ENCODE data around the gene RUNX2. TPM values are rescaled to one million over a fixed set of nuclear protein-coding genes. Genes with fewer than 3 reads are reported as not detected.

Gene RUNX2
- total and polyA plus RNA-seq, 8 donors = 0.09 to 3.8 (median 0.35) TPM

DNA sequence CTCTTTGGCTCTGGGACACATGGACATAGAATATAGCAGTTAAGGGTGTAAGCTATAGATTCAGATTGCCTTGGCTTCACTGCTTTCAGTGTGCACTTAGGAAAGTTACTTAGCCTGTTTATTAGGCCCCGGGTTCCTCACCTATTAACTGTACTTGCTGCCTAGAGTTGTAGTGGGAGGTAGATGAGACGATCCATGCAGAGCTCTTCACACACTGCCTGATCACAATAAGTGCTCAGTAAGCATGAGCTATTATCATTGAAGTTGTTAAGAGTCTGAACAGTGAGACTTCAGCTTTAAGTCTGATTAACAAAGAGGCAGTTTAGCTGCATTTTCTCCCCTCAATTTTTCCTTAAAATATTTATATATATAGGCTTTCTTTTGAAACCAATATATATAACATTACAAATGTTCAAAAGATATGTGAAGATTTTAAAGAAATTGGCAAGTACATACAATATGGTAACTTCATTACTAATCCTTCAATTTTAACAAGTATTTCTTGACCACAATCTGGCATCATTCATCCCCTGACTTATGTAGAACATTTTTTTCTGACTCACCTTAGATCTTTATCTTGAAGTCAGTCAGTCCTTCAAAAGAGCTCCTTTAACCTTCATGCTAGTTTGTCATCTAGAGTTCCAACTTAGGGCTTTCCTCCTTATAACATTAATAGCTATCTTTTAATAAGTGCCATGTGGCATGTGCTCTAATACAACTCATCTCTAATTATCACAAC, 70.1 kb downstream of the RUNX2 start:
- FAIRE-seq = no peak
- no peak for ATAC-seq
- no peaks in the 10 kb centered on the region for H3K36me3 ChIP-seq
- WGBS, 2 donors = 43 to 48% methylated on average over 2 of the region's 2 CpGs
- TF ChIP-seq CTCF (IDR thresholded peaks at IDR 0.05) = no peak
- H3K4me3 ChIP-seq = no peak overlapping the region
- no peak overlapping the region for H3K27ac ChIP-seq
- no peak for DNase-seq
- H3K4me1 ChIP-seq = no peaks in the 10 kb centered on the region
- H3K27me3 ChIP-seq = peaks cover 0 to 16% (median 0%) of the 10 kb centered on the region in 4 donors
- intact Hi-C loops (cut with DNase I) = no loop called here
- no peaks in the 10 kb centered on the region for H3K9me3 ChIP-seq

GRCh38 chr6:45400021-45400420, 71.9 kb downstream of the RUNX2 start:
- DNase-seq (no peak), ATAC-seq (no peak), FAIRE-seq (no peak)
- Histone ChIP-seq H3K27ac (no peak overlapping the region), H3K4me1 (no peaks in the 10 kb centered on the region), H3K27me3 (peaks cover 0 to 16% (median 0%) of the 10 kb centered on the region in 4 donors), H3K9me3 (no peaks in the 10 kb centered on the region), H3K36me3 (no peaks in the 10 kb centered on the region), H3K4me3 (no peak overlapping the region)
- intact Hi-C loops (cut with DNase I) = no loop called here
- no peak for TF ChIP-seq CTCF (IDR thresholded peaks at IDR 0.05)
- 74 to 83% methylated on average over 2 of the region's 2 CpGs for WGBS, 2 donors

GRCh38 chr6:45411959-45412358, 83.8 kb downstream of the RUNX2 start:
- DNase-seq (no peak), ATAC-seq (no peak), FAIRE-seq (no peak)
- no peaks in the 10 kb centered on the region for H3K36me3 ChIP-seq
- intact Hi-C loops (cut with DNase I) = loop anchor here in 1 of 3 donors (10.0 kb wide), 1 partner anchor 757 kb away; no protein-coding TSS in a partner anchor
- no peak for TF ChIP-seq CTCF (IDR thresholded peaks at IDR 0.05)
- no peak overlapping the region for H3K4me3 ChIP-seq
- no peaks in the 10 kb centered on the region for H3K9me3 ChIP-seq
- no peak overlapping the region for H3K27ac ChIP-seq
- 63 to 76% methylated on average over 5 of the region's 5 CpGs for WGBS, 2 donors
- H3K4me1 ChIP-seq = no peaks in the 10 kb centered on the region
- H3K27me3 ChIP-seq = peaks cover 0 to 8% (median 0%) of the 10 kb centered on the region in 4 donors

GRCh38 chr6:45415315-45415714, 87.2 kb downstream of the RUNX2 start:
- H3K4me3 ChIP-seq = no peak overlapping the region
- no peak for TF ChIP-seq CTCF (IDR thresholded peaks at IDR 0.05)
- H3K27ac ChIP-seq = no peak overlapping the region
- H3K9me3 ChIP-seq = no peaks in the 10 kb centered on the region
- DNase-seq = no peak
- no peak for ATAC-seq
- no peaks in the 10 kb centered on the region for H3K36me3 ChIP-seq
- FAIRE-seq = no peak
- intact Hi-C loops (cut with DNase I) = loop anchor here in 1 of 3 donors (10.0 kb wide), 1 partner anchor 761 kb away; no protein-coding TSS in a partner anchor
- peaks cover 0 to 5% (median 2%) of the 10 kb centered on the region in 3 donors for H3K4me1 ChIP-seq
- 25 to 27% methylated on average over 2 of the region's 2 CpGs for WGBS, 2 donors
- peaks cover 0 to 34% (median 6%) of the 10 kb centered on the region in 4 donors for H3K27me3 ChIP-seq

All from pancreas (tissue), 10 donors.